HS-5 (cell line): ENCODE measurements around the gene USHBP1.
"Not testable (repeated sequence)": the region's sequence is repeated elsewhere in the genome, so short reads cannot be mapped to it uniquely, and the experiment has no call there.

ENCODE experiments used
- DNase-seq: peaks from one replicate; pipeline ENCODE4 v3.0.0-alpha.2; 2012; ENCODE audit warnings: low read depth

USHBP1 gene

GRCh38 chr19:17264641-17264979 is at the start of gene USHBP1:
USHBP1 (minus strand) TSS chr19:17264745; CDS start chr19:17264299, 446 bp downstream.
- no peak for DNase-seq

- DNase-seq, result no peak
Observed at GRCh38 chr19:17314007-17314593, 49.6 kb upstream of the USHBP1 start.

- DNase-seq, result no peak
Observed at GRCh38 chr19:17312189-17313113, 47.9 kb upstream of the USHBP1 start.

GRCh38 chr19:17311455-17312188 is 47.1 kb upstream of the USHBP1 start:
- DNase-seq, result no peak

GRCh38 chr19:17309965-17310461 is 45.5 kb upstream of the USHBP1 start:
- no peak for DNase-seq

- DNase-seq, result peak; percentile 96
Observed at GRCh38 chr19:17309198-17309964, 44.8 kb upstream of the USHBP1 start, which contains the start of gene DDA1. DDA1 (plus strand) TSS chr19:17309563; CDS start chr19:17309655, 92 bp downstream.

- DNase-seq, result no peak
Observed at GRCh38 chr19:17307876-17308377, 43.4 kb upstream of the USHBP1 start.

GRCh38 chr19:17306285-17306714 is 41.8 kb upstream of the USHBP1 start:
- DNase-seq, result no peak

GRCh38 chr19:17305517-17306284 is 41.2 kb upstream of the USHBP1 start, which contains the start of gene MRPL34:
MRPL34 (plus strand) TSS chr19:17305872; CDS start chr19:17305893, 21 bp downstream.
- peak; percentile 92 for DNase-seq

- DNase-seq, result no peak
Observed at GRCh38 chr19:17305216-17305516, 40.6 kb upstream of the USHBP1 start.

- no peak for DNase-seq
Observed at GRCh38 chr19:17304386-17305215, 40.1 kb upstream of the USHBP1 start.

GRCh38 chr19:17303940-17304267 is 39.4 kb upstream of the USHBP1 start:
- no peak for DNase-seq

GRCh38 chr19:17303167-17303939 is 38.8 kb upstream of the USHBP1 start, which contains the start of gene ABHD8:
ABHD8 (minus strand) TSS chr19:17303425; CDS start chr19:17301616, 1,809 bp downstream.
- DNase-seq, result peak; percentile 59

GRCh38 chr19:17302391-17303166 is 38.0 kb upstream of the USHBP1 start:
- DNase-seq, result no peak

- DNase-seq, result no peak
Observed at GRCh38 chr19:17300992-17301619, 36.6 kb upstream of the USHBP1 start.

- no peak for DNase-seq
Observed at GRCh38 chr19:17296976-17297375, 32.4 kb upstream of the USHBP1 start.

- no peak for DNase-seq
Observed at GRCh38 chr19:17296273-17296672, 31.7 kb upstream of the USHBP1 start.

- DNase-seq, result not testable (repeated sequence)
Observed at GRCh38 chr19:17295551-17295950, 31.0 kb upstream of the USHBP1 start.
